IPS-NIHi11 (cell line): ENCODE data around the gene DRC7.
A peak's percentile ranks its signal among the peaks of the same experiment; 100 is the strongest.
"Not testable (repeated sequence)": the region's sequence is repeated elsewhere in the genome, so short reads cannot be mapped to it uniquely, and the experiment has no call there.

Experiments
- DNase-seq: peaks from one replicate; pipeline ENCODE4 v3.0.0; 2012; ENCODE audit warnings: mixed read lengths, low spot score

DRC7 gene

DNA sequence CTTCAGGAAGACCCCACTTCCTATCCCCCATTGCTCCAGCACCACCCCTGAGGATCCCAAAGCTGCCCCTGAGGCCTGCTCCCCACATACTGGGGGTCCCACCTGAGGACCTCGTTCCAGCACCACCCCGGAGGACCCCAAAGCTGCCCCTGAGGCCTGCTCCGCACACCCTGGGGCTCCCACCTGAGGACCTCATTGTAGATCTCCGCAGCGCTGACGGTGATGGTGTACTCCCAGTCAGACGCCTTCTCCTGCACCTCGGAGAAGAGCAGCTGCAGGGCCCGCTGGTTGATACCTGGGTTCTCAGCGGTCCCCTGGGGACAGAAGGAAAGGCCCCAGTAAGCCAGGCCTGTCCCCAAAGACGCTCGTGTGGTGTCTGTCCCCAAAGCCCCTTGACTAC is 67.4 kb downstream of the DRC7 start:
- DNase-seq = no peak

DNA sequence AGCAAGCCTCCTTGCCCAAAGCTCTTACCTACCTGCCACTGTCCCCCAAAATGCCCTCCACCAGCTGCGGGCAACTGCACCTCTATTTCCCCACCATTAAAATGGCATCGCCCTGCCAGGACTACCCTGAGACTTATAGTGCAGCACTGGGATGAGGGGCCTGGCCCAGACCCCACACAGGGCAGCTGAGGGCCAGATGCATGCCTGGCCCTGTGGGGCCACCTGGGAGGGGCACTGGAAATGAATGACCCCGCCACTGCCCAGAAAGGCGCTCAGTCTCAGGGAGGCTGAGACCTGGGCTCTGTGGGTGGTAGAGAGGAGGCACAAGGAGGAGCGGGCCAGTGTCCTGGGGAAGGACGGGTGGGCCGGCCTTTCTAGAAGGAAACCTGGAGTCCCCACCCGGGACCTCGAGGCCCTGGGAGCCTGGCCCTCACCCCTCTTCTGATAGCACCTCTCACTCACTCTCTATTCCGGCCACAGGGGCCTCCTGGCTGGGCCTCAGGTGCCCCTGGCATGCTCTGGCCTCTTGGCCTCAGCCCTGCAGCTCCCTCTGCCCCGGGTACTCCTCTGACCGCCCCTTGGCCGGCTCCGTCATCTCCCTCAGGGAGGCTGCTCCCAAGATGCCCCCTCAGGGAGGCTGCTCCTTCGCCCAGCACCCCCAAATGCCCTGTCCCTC is 67.9 kb downstream of the DRC7 start:
- DNase-seq = no peak

DNA sequence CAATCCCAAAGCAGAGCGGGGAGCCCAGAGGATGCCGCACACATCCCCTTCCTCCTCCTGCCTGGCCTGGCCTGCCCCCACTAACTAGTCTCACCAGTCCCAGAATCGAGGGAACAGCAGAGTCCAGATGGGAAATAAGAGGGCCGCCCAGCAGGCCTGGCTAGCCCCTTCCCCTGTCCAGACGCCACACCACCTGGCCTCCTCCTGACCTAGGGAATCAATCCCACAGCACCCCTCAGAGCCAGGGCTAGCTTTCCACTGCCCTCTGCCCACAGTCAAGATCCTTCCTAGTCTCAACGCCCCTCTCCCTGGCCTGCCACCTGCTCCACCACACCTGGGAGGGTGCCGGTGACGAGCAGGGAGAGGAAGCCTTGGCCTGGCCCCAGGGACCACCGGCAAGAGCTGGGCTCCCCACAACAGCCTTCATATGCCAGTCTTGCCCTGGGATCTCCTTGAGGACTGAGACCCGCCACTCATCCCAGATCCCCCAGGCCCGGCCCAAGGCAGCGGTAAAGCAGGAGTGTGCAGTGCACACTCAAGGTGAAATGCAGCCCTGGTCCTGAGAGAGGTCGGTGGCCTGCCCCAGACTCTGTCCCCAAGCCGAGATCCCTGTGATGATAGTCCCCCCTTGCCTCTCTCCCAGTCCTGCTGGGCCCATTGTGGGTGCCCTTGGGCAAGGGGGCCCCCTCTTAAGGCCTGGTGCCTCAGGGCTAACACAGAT is 68.8 kb downstream of the DRC7 start:
- no peak for DNase-seq

DNA sequence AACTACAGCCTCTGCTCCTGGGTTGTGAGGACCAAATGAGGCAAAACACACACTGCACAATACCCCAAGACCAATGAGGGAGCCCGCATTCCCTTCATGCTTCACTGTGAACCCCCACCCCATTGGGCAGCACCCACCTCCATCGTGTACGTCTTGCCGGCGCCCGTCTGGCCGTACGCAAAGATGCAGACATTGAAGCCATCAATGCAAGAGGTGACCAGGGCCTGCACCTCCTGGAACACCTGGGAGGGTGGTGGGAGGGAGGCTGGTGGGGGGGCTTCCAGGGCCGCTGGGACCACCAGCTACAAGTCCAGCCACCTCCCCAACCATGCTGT is 69.4 kb downstream of the DRC7 start:
- no peak for DNase-seq

DNA sequence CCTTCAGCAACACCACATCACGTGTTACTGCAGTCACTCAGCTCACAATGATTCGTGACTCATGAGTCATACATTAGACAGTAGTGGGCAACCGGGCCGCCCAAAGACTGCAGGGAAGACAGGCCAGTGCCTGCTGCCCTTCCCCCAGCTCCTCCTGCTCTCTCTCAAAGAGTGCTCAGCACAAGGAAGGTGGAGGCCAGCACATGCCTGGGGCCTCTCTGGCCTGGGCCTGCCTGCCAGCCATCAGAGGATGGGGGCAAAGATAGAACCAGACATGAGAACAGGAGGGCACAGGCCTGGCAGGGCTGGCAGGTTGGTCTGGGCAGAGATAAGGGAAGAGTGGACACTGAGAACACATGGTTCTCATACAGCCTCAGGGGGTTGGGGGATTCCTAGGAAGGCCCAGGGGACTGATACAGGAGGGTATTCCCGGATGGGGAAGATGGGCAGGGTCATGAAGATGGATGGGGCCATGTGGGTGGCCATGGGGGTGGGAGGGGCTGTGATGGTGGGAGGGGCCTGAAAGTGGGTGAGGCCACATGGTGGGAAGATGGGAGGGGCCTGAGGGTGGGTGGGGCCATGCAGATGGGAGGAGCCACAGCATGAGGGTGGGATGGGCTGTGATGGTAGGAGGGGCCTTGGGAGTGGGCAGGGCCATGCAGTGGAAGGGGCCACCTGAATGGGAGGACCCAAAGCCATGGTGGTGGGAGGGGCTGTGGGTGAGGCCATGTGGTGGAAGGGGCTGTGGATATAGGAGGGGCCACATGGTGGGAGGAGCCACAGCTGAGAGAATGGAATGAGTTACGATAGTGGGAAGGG is 69.9 kb downstream of the DRC7 start:
- peak; percentile 91 for DNase-seq

DNA sequence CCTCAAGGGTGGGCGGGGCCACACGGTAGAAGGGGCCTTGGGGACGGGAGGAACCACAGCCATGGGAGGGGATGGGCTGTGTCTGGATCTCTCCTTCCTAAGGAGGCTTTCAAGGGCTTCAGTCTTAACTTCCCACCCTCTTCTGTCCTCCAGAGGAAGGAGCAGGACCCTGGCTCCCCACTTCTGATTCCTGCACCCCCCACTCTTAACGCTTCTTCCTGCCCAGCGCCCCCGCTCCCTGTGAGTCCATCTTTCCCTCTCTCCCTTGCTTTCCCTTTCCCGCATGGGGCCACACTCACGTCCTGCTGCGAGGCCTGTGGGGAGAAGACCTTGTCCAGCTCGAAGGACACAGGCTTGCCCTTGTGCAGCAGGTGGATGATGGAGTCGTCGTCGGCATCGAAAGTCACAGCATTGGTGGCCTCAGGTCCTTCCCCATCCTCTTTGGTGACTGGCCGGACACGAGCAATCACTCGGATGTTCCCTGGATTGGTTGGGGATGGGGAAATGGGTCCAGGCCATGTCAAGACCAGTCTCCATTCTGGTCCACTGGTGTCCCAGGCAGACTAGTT is 70.6 kb downstream of the DRC7 start:
- no peak for DNase-seq

DNA sequence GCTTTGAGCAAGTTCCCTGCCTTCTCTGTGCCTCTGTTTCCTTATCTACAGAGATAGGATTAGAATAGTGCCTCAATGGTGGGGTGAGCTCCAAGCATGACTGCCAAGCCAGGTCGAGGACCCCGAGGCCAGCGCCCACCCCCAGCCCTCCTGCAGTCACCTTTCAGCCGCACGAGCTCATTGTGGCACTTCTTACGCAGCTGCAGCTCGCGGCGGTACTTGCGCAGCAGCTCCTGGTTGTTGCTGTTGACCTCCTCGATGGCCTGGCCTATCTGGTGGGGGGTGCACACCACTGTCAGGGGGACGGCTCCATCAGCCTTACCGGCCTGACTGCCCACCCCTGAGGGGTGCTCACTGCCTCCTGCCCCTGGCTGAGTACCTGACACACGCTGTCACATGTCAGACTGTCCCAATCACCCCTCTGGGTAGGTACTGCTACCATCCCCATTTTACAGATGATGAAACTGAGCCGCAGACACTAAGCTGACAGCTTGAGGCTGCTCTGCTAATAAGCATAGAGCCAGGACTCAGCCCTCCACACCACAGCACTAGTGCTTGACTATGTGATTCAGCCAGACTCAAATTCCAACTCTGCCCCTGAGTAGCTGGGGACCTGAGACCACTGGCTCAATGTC is 72.2 kb downstream of the DRC7 start:
- DNase-seq = no peak

DNA sequence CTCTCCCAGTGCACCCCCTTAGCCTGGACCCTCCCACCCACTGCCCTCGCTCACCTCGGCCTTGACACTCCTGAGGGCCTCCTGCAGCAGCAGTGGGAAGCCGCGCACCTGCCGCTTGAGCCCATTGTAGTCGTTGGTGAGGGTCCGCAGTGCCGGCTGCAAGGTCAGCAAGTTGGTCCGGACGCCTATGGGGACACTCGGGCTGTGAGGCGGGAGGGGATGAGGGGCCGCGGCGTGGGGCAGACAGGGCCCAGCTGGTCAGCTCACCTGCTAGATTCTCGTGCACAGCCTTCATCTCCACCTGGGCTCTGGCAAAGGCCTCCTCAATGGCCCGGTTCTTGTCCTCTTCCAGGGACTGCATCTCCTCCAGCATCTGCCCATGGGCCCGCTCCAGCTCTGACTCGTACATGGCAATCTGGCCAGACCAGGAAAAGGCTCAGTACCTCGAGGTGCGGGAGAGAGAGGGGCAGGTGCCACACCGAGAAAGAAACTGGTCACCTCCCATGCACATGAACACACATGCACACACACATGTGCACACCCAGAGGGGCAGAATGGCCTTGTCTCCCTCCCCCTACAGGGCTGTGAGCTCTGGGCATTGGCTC is 75.0 kb downstream of the DRC7 start:
- DNase-seq = no peak

DNA sequence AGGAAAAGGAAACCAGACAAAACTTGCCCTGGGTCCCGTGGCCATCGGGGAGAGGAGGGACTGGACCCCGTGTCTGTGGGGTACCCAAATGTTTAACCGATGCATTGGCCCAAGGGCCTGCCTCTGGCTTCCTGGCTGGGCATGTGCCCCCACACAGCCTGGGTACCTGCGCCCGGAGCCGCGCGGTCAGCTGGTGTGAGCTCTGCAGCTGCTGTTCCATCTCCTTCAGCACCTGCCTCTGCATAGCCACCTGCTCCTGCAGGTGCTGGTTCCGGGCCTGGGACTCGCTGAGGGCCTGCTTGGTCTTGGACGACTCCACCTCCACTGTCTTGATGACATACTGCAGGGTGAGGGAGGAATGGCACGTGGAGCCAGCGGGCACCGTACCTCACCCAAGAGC is 75.8 kb downstream of the DRC7 start:
- DNase-seq = no peak

DNA sequence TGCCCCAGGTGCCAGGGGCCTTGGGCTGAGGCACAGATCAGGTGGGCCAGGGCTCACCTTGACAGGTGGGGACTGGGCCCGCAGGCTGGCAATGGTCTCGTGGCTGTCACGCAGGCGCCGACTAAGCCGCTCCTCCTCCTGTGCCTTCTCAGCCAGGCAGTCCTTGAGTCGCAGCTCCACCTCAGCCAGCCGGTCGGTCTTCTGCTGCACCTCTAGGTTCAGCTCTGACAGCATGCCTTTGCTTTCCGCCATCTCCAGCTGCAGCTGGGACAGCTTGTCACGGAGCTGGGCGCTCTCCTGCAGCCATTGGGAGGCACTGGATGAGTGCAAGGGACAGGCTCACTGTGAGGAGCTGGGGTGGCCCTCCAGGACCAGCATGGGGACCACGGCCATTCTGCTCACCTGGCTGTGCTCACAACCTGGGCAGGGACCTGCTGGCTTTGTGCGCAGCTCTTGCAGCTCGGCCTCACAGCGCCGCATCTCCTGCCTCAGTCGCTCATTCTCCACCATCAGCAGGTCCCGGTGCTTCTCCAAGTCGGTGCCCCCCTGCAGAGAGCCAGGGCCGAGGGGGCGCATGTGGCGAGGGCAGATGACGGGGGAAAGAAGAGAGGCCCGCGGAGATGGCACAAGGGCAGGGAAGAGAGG is 76.7 kb downstream of the DRC7 start:
- no peak for DNase-seq

DNA sequence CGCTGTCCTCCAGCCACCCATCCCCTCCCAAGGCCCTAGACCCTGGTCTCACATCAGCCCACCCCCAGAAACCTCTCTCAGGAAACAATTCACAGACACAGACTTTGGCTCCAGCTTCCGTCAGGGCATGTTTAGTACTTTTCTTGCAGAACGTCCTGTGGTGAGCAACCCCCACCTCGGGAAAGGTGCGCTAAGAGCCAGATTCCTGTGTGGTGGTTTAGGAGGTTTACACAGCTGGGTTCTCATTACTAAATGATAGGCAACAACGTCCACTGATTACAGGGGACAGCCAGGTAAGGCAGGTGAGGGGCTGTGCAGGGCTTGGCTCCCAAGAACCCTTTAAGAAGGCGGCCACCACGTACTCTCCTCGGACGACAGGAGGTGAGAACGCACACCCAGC is 78.4 kb downstream of the DRC7 start:
- DNase-seq = no peak

DNA sequence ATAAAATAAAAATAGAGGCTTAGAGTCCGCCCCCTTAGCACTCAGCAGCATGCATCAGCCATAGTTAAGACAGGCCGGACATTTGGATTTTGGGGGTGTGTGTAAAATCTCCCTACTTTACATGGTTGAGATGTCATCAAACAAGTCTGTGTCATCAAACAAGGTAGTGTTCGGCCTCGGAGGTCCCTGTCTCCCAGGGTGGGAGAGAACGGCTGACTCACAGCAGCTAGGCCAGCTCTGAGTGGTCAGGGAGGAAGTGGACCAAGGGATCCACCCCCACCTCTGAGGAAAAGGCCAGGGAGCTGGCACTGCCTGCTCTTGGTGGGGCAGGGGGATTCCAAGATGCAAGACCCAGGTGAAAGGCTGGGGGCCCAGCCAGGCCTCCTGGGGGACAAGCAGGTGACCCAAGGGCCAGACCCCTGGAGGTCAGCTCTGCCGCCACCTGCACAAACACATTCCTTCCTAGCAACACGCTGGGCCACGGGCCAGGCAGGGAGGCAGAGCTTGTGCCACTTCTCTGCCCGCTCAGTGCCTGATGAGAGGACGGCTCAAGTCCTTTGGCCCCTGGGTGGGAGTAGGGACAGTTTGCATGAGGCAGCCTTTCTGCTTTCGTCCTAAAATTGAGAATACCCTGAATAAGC is 79.2 kb downstream of the DRC7 start:
- DNase-seq = no peak

DNA sequence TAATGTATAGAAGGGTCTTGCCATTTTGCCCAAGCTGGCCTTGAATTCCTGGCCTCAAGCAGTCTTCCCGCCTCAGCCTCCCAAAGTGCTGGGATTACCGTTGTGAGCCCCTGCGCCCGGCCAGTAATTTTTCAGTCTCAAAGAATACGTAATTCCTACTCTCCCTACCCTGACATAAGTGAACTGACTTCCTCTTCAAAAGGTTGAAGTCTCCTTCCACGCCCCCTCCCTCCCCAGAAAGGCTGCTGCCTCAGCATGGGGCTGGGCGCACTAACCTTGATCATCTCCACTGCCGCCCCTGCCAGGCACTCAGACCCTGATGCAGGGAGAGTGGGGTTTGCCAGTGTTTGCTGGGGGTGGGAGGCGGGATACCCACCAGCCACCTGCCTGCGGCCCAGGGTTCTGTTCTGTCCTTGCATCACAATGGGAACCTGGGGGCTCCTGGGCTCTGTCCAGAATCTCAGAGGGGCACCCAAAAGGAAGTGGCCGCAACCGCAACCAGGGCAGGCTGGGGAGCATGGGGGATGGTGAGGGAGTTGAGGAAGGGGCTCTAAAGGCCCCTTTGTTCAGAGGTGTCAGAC is 80.2 kb downstream of the DRC7 start:
- no peak for DNase-seq

DNA sequence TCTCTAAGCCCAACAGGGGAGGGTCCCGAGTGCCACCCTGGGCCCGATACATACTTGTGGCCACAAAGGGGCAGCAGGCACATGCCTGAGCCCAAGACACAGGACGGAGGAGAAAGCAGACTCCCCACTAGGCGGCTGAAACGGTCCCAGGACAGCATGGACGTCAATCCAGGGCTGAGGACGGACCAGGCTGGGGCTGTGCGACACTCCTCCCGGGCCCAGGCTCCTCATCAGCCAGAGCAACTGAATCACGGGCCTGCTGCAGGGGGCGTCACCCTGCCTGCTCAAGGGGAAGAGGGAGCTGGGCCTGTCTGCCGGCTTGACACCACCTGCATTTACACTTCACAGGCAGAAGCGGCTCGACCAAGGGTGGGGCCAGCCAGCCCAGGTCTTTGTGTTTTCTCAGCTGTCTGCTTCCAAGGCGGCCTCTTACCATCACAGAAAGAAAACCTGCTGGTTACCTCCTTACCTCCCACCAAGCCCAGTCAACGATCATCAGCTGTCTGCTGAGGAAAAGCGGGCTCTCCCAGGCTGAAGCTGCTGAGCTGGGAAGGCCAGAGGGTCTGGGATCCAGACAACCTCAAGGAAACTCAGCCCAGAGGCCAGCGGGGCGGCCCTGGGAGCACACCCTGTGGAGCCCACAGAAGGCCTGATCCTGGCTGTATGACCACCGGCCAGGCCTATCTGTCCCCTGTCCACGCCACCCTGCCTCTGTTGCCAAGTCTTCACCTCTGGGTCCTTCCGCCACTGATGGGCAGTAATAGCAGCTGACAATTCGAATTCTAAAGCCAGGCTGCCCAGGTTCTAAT is 81.3 kb downstream of the DRC7 start:
- peak; percentile 84 for DNase-seq

DNA sequence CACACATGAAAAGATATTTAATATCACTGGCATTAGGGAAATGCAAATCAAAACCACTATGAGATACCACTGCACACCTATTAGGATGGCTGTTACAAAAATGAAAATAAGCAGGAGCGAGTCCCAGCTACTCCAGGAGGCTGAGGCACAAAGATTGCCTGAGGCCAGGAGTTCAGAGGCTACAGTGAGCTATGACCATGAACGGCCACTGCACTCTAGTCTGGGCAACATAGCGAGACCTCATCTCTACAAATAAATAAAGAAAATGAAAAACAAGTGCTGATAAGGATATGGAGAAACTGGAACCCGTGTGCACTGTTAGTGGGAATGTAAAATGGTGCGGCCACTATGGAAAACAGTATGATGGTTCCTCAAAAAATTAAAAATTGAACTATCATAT is 84.1 kb downstream of the DRC7 start:
- DNase-seq = no peak

DNA sequence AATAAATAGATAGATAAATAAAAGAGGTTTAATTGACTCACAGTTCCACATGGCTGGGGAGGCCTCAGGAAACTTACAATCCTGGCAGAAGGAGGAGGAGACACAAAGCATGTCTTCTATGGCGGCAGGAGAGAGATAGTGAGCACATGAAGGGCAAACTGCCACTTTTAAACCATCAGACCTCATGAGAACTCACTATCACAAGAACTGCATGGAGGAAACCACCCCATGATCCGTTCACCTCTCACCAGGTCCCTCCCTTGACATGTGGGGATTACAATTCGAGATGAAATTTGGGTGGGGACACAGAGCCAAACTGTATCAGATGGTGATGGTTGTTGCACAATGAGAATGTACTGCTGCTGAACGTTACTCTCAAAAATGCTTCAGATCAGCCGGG is 85.2 kb downstream of the DRC7 start:
- not testable (repeated sequence) for DNase-seq

DNA sequence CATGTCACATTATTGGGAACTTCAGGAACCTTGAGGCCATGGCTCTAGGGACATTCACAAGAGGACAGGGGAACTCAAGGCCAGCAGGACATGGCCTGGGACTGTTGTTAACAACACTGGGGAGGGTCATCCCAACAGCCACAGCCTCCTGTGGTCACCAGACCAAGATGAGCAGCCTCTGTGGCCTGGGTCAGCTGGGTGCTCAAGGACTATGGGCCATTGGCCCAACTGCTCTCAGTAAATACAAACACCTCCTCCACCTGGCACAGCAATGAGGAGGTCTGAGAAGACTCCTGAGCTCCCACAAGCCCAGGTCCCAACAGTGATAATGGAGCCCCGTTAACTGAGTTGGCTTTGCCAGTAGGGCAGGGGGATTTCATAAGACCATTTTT is 86.7 kb downstream of the DRC7 start:
- DNase-seq = no peak
